ENCODE results near the gene TBCEL.

Gene TBCEL

DNA sequence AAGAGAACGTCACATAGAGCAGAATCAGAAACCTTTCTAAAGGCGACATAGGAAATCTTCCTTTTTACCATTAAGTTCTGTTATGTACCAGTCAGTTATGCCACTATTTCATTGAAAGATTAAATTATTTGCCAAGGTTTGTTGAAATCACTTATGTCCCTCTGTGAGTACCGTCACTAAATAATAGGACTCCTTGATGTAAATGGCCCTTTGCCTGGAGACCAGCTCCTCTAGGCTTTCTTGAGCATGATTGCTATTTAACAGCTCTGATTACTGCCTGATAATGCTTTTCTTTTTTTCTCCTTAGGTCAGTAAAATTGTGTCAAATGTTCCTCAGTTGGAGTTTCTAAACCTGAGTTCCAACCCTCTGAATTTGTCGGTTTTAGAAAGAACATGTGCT is 29.3 kb downstream of the TBCEL start:
- no peaks in the 10 kb centered on the region for H3K4me1 ChIP-seq (ENCODE audit: control insufficient read depth, insufficient read depth, low read depth, low read length)
- H3K79me1 ChIP-seq (replicated peaks; ENCODE audit: low read length, poor library complexity, severe bottlenecking): peaks cover 3% of the 10 kb centered on the region
- no peak overlapping the region for H3K4ac ChIP-seq (ENCODE audit: low read depth in 1 of 2, low read length in 2 of 2)
- H4K91ac ChIP-seq (ENCODE audit: low read length): no peak overlapping the region
- no peak overlapping the region for H3K4me2 ChIP-seq (ENCODE audit: low read length, poor library complexity, severe bottlenecking)
- no peak overlapping the region for H2AK5ac ChIP-seq (ENCODE audit: low read length, severe bottlenecking)
- H3K9me3 ChIP-seq (ENCODE audit: control insufficient read depth, low read length): no peaks in the 10 kb centered on the region
- no peak overlapping the region for H3K23ac ChIP-seq (ENCODE audit: low read length in 2 of 2)
- no peak overlapping the region for H2BK12ac ChIP-seq (ENCODE audit: low read length in 2 of 2)
- H3K14ac ChIP-seq (ENCODE audit: low read length in 2 of 2): no peak overlapping the region
- no peak overlapping the region for H3K4me3 ChIP-seq (ENCODE audit: insufficient read depth in 1 of 2, low read depth in 1 of 2, low read length in 2 of 2)
- H2BK15ac ChIP-seq (ENCODE audit: low read depth, poor library complexity, severe bottlenecking): no peak overlapping the region
- H3K27ac ChIP-seq (ENCODE audit: low read length, poor library complexity, severe bottlenecking): no peak overlapping the region
- no peak overlapping the region for H2AFZ ChIP-seq (ENCODE audit: low read depth, low read length)
- H3K18ac ChIP-seq (ENCODE audit: low read depth in 1 of 2, low read length in 2 of 2): no peak overlapping the region
- H2BK5ac ChIP-seq (ENCODE audit: low read depth, low read length, poor library complexity, severe bottlenecking): no peak overlapping the region
- no peak overlapping the region for H3K9ac ChIP-seq (ENCODE audit: low read length)
- no peak overlapping the region for H4K8ac ChIP-seq (ENCODE audit: low read length)
- peaks cover 4 to 91% of the 10 kb centered on the region in 2 experiments for H3K36me3 ChIP-seq (ENCODE audit: control insufficient read depth in 1 of 2, insufficient read depth in 2 of 2, low read depth in 1 of 2, low read length in 2 of 2)
- H3K27me3 ChIP-seq (ENCODE audit: control insufficient read depth in 1 of 2, insufficient read depth in 1 of 2, low read length in 2 of 2): no peaks in the 10 kb centered on the region
- 89% methylated on average over 2 of the region's 4 CpGs for WGBS
- no peak overlapping the region for H2BK120ac ChIP-seq (ENCODE audit: low read depth, low read length)
- no peak for DNase-seq

DNA sequence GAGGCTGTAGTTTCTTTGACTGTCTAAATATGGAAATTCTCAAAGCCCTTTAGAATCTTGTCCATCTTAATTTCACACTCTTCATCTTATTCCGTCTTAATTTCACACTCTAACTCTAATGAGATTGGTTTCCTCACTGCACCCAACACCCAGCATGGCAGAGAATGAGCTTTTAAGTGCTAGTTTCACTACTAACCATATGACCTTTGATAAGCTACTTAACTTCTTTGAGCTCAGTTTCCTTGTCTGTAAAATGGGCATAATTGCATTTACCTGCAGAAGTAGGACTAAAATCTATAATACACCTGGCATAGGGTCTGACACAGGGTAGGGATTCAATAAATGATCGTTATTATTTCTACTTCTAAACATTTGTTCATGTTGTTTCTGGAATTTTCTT is 30.4 kb downstream of the TBCEL start:
- WGBS: 100% methylated on average over 2 of the region's 2 CpGs
- H2BK120ac ChIP-seq (ENCODE audit: low read depth, low read length): no peak overlapping the region
- H3K4me1 ChIP-seq (ENCODE audit: control insufficient read depth, insufficient read depth, low read depth, low read length): no peaks in the 10 kb centered on the region
- no peak overlapping the region for H3K4me3 ChIP-seq (ENCODE audit: insufficient read depth in 1 of 2, low read depth in 1 of 2, low read length in 2 of 2)
- H3K23ac ChIP-seq (ENCODE audit: low read length in 2 of 2): no peak overlapping the region
- no peaks in the 10 kb centered on the region for H3K27me3 ChIP-seq (ENCODE audit: control insufficient read depth in 1 of 2, insufficient read depth in 1 of 2, low read length in 2 of 2)
- H2BK15ac ChIP-seq (ENCODE audit: low read depth, poor library complexity, severe bottlenecking): no peak overlapping the region
- DNase-seq: no peak
- no peak overlapping the region for H2AFZ ChIP-seq (ENCODE audit: low read depth, low read length)
- no peak overlapping the region for H4K91ac ChIP-seq (ENCODE audit: low read length)
- no peak overlapping the region for H3K18ac ChIP-seq (ENCODE audit: low read depth in 1 of 2, low read length in 2 of 2)
- no peak overlapping the region for H3K4ac ChIP-seq (ENCODE audit: low read depth in 1 of 2, low read length in 2 of 2)
- no peak overlapping the region for H2AK5ac ChIP-seq (ENCODE audit: low read length, severe bottlenecking)
- H3K9ac ChIP-seq (ENCODE audit: low read length): no peak overlapping the region
- H3K36me3 ChIP-seq (ENCODE audit: control insufficient read depth in 1 of 2, insufficient read depth in 2 of 2, low read depth in 1 of 2, low read length in 2 of 2): peaks cover 4 to 91% of the 10 kb centered on the region in 2 experiments
- no peak overlapping the region for H2BK12ac ChIP-seq (ENCODE audit: low read length in 2 of 2)
- H4K8ac ChIP-seq (ENCODE audit: low read length): no peak overlapping the region
- no peak overlapping the region for H3K27ac ChIP-seq (ENCODE audit: low read length, poor library complexity, severe bottlenecking)
- H3K9me3 ChIP-seq (ENCODE audit: control insufficient read depth, low read length): no peaks in the 10 kb centered on the region
- H2BK5ac ChIP-seq (ENCODE audit: low read depth, low read length, poor library complexity, severe bottlenecking): no peak overlapping the region
- H3K79me1 ChIP-seq (replicated peaks; ENCODE audit: low read length, poor library complexity, severe bottlenecking): peaks cover 3% of the 10 kb centered on the region
- no peak overlapping the region for H3K14ac ChIP-seq (ENCODE audit: low read length in 2 of 2)
- H3K4me2 ChIP-seq (ENCODE audit: low read length, poor library complexity, severe bottlenecking): no peak overlapping the region

DNA sequence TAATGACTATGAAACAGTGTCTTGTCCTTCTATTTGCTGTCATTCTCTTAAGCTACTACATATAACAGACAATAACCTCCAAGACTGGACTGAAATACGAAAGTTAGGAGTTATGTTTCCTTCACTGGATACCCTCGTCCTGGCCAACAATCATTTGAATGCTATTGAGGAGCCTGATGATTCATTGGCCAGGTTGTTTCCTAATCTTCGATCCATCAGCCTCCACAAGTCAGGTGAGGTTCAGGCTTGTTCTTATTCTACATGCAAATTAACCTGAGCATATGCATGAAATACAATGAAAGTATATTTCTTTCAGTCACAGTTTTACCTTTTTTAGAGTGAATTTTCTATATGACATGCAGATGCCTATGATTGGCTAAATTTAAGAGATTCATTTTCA is 31.2 kb downstream of the TBCEL start:
- no peak overlapping the region for H2AK5ac ChIP-seq (ENCODE audit: low read length, severe bottlenecking)
- no peaks in the 10 kb centered on the region for H3K9me3 ChIP-seq (ENCODE audit: control insufficient read depth, low read length)
- H3K27ac ChIP-seq (ENCODE audit: low read length, poor library complexity, severe bottlenecking): no peak overlapping the region
- H2BK120ac ChIP-seq (ENCODE audit: low read depth, low read length): no peak overlapping the region
- no peak overlapping the region for H3K14ac ChIP-seq (ENCODE audit: low read length in 2 of 2)
- no peak overlapping the region for H4K8ac ChIP-seq (ENCODE audit: low read length)
- no peak overlapping the region for H3K23ac ChIP-seq (ENCODE audit: low read length in 2 of 2)
- no peak overlapping the region for H3K18ac ChIP-seq (ENCODE audit: low read depth in 1 of 2, low read length in 2 of 2)
- H2BK5ac ChIP-seq (ENCODE audit: low read depth, low read length, poor library complexity, severe bottlenecking): no peak overlapping the region
- no peak overlapping the region for H3K4me3 ChIP-seq (ENCODE audit: insufficient read depth in 1 of 2, low read depth in 1 of 2, low read length in 2 of 2)
- H4K91ac ChIP-seq (ENCODE audit: low read length): no peak overlapping the region
- H2BK15ac ChIP-seq (ENCODE audit: low read depth, poor library complexity, severe bottlenecking): no peak overlapping the region
- H3K79me1 ChIP-seq (replicated peaks; ENCODE audit: low read length, poor library complexity, severe bottlenecking): peaks cover 3% of the 10 kb centered on the region
- no peaks in the 10 kb centered on the region for H3K27me3 ChIP-seq (ENCODE audit: control insufficient read depth in 1 of 2, insufficient read depth in 1 of 2, low read length in 2 of 2)
- H3K9ac ChIP-seq (ENCODE audit: low read length): no peak overlapping the region
- H3K4ac ChIP-seq (ENCODE audit: low read depth in 1 of 2, low read length in 2 of 2): no peak overlapping the region
- no peak for DNase-seq
- no peak overlapping the region for H3K4me2 ChIP-seq (ENCODE audit: low read length, poor library complexity, severe bottlenecking)
- H3K36me3 ChIP-seq (ENCODE audit: control insufficient read depth in 1 of 2, insufficient read depth in 2 of 2, low read depth in 1 of 2, low read length in 2 of 2): peaks cover 4 to 92% of the 10 kb centered on the region in 2 experiments
- H2BK12ac ChIP-seq (ENCODE audit: low read length in 2 of 2): no peak overlapping the region
- 98% methylated on average over 3 of the region's 3 CpGs for WGBS
- no peaks in the 10 kb centered on the region for H3K4me1 ChIP-seq (ENCODE audit: control insufficient read depth, insufficient read depth, low read depth, low read length)
- no peak overlapping the region for H2AFZ ChIP-seq (ENCODE audit: low read depth, low read length)

DNA sequence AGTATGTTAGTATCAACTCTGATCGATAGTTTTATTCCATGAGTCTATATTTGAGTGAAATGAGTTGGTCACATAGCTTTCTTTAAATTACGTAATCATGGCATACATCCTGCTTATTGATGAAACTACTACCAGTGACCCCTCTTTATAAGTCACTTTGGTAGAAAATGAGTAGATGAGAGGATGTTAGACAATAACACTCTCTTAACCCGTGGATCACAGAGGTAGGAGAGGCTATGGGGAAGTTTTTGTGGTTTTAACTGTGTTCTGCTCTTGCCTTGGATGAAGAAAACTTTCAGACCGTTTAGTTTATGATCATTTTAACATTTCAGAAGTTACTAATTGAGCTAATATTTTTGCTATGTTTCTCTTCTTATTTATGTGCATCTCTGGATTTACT is 34.0 kb downstream of the TBCEL start:
- WGBS: 88% methylated on average over 1 of the region's 4 CpGs
- H4K8ac ChIP-seq (ENCODE audit: low read length): no peak overlapping the region

More for the DNA sequence above, 34.0 kb downstream of the TBCEL start:
- Histone ChIP-seq H3K4me2 (ENCODE audit: low read length, poor library complexity, severe bottlenecking) (no peak overlapping the region), H2BK120ac (ENCODE audit: low read depth, low read length) (no peak overlapping the region), H2BK5ac (ENCODE audit: low read depth, low read length, poor library complexity, severe bottlenecking) (no peak overlapping the region), H3K79me1 (replicated peaks; ENCODE audit: low read length, poor library complexity, severe bottlenecking) (peaks cover 3% of the 10 kb centered on the region), H3K36me3 (ENCODE audit: control insufficient read depth in 1 of 2, insufficient read depth in 2 of 2, low read depth in 1 of 2, low read length in 2 of 2) (peaks cover 4 to 98% of the 10 kb centered on the region in 2 experiments), H3K9me3 (ENCODE audit: control insufficient read depth, low read length) (no peaks in the 10 kb centered on the region), H3K14ac (ENCODE audit: low read length in 2 of 2) (no peak overlapping the region), H2BK12ac (ENCODE audit: low read length in 2 of 2) (no peak overlapping the region), H3K4ac (ENCODE audit: low read depth in 1 of 2, low read length in 2 of 2) (no peak overlapping the region), H4K91ac (ENCODE audit: low read length) (no peak overlapping the region), H3K27me3 (ENCODE audit: control insufficient read depth in 1 of 2, insufficient read depth in 1 of 2, low read length in 2 of 2) (no peaks in the 10 kb centered on the region), H3K9ac (ENCODE audit: low read length) (no peak overlapping the region), H3K4me3 (ENCODE audit: insufficient read depth in 1 of 2, low read depth in 1 of 2, low read length in 2 of 2) (no peak overlapping the region), H2AFZ (ENCODE audit: low read depth, low read length) (no peak overlapping the region), H2BK15ac (ENCODE audit: low read depth, poor library complexity, severe bottlenecking) (no peak overlapping the region), H2AK5ac (ENCODE audit: low read length, severe bottlenecking) (no peak overlapping the region), H3K4me1 (ENCODE audit: control insufficient read depth, insufficient read depth, low read depth, low read length) (no peaks in the 10 kb centered on the region), H3K18ac (ENCODE audit: low read depth in 1 of 2, low read length in 2 of 2) (no peak overlapping the region), H3K23ac (ENCODE audit: low read length in 2 of 2) (no peak overlapping the region), H3K27ac (ENCODE audit: low read length, poor library complexity, severe bottlenecking) (no peak overlapping the region)
- DNase-seq: no peak
